ENCODE results near the gene BASP1. TPM values are rescaled to one million over a fixed set of nuclear protein-coding genes. Genes with fewer than 3 reads are reported as not detected.

Gene BASP1
- total RNA-seq, 3 donors from 2014 or later: 19.9 to 50.1 (median 34.9) TPM

DNA sequence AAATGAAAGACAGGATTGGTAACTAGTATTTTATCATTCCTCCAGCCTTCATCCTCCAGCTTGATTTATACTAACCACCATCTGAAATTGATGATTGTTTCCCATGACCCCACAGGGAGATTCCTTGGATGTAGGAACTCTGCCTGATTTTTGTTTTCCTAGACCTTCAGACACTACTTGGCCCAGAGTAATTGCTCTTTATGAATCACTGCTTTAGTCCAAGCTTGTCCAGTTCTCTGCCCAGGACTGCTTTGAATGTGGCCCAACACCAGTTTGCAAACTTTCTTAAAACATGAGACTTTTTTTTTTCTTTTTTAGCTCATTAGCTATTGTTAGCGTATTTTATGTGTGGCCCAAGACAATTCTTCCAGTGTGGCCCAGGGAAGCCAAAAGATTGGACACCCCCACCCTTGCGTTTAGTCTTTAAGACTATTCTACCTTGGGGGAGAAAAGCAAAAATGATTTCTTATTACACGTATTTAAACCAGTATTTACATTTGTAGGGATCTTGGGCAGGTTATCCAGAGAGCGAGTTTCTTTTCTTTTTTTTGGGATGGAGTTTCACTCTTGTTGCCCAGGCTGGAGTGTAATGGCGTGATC is 18.4 kb downstream of the BASP1 start:
- no peak overlapping the region for H3K27ac ChIP-seq
- intact Hi-C loops (cut with DNase I; ENCODE audit: low total_unique reads): no loop called here
- no peaks in the 10 kb centered on the region for H3K9me3 ChIP-seq
- DNase-seq (ENCODE audit: low spot score in 2 of 2): no peak
- no peaks in the 10 kb centered on the region for H3K27me3 ChIP-seq
- no peaks in the 10 kb centered on the region for H3K36me3 ChIP-seq
- H3K4me3 ChIP-seq: no peak overlapping the region
- no peaks in the 10 kb centered on the region for H3K4me1 ChIP-seq
- TF ChIP-seq CTCF (IDR thresholded peaks at IDR 0.05) (no peak), POLR2A (IDR thresholded peaks at IDR 0.05) (no peak), POLR2AphosphoS5 (IDR thresholded peaks at IDR 0.05) (no peak)

DNA sequence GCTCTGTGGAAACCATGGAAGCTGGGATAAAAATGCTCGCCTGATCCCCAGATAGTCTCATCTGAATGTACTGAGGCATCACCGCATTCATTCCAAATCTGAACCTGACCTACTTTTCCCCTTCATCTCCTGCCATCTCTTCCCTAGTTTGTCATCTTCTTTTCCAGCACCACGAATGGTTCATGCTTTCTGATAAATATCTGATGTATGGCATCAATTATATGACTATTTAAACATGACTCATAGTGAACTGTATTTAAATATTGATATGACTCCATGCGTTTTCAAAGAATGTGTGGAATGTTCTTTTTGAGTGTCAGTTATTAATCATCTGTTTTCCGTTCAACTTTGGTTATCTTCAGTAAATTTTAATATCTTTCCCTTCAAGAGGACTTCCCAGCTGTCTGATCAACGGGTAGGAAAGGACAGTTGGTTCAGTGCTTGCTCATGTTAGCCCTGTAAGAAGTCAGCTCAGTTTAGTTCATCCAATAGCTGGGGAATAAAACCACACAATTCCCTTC is 21.1 kb downstream of the BASP1 start:
- Histone ChIP-seq H3K4me3 (no peak overlapping the region), H3K36me3 (no peaks in the 10 kb centered on the region), H3K27me3 (no peaks in the 10 kb centered on the region), H3K9me3 (no peaks in the 10 kb centered on the region), H3K4me1 (no peaks in the 10 kb centered on the region), H3K27ac (no peak overlapping the region)
- no peak for DNase-seq (ENCODE audit: low spot score in 2 of 2)
- TF ChIP-seq POLR2A (IDR thresholded peaks at IDR 0.05) (no peak), CTCF (IDR thresholded peaks at IDR 0.05) (no peak), POLR2AphosphoS5 (IDR thresholded peaks at IDR 0.05) (no peak)
- intact Hi-C loops (cut with DNase I; ENCODE audit: low total_unique reads): no loop called here

- H3K27me3 ChIP-seq: no peaks in the 10 kb centered on the region
- H3K4me3 ChIP-seq: no peak overlapping the region
- TF ChIP-seq POLR2AphosphoS5 (IDR thresholded peaks at IDR 0.05): no peak
- H3K27ac ChIP-seq: no peak overlapping the region
- H3K36me3 ChIP-seq: no peaks in the 10 kb centered on the region
- H3K4me1 ChIP-seq: no peaks in the 10 kb centered on the region
- H3K9me3 ChIP-seq: no peaks in the 10 kb centered on the region
- no peak for DNase-seq (ENCODE audit: low spot score in 2 of 2)
- intact Hi-C loops (cut with DNase I; ENCODE audit: low total_unique reads): loop anchor here (5.0 kb wide), 1 partner anchor 728 kb away; no protein-coding TSS in a partner anchor
Observed at GRCh38 chr5:17239953-17240352, 22.5 kb downstream of the BASP1 start.

DNA sequence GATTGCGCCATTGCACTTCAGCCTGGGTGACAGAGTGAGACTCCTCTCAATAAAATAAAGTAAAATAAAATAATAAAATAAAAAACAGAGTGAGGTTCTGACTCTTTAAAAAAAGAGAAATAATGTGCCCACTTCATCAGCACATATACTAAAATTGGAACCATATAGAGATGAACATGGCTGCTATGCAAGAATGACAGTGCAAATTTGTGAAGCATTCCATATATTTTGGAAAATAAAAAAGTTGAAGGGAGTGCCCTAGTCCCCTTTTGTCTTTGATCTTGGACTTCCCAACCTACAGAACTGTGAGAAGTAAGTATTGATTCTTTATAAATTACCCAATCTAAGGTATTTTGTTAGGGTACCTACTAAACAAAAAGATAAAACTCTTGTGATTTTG is 23.1 kb downstream of the BASP1 start:
- Histone ChIP-seq H3K9me3 (no peaks in the 10 kb centered on the region), H3K4me3 (no peak overlapping the region), H3K27ac (no peak overlapping the region), H3K4me1 (no peaks in the 10 kb centered on the region), H3K27me3 (no peaks in the 10 kb centered on the region), H3K36me3 (no peaks in the 10 kb centered on the region)
- intact Hi-C loops (cut with DNase I; ENCODE audit: low total_unique reads): loop anchor here (5.0 kb wide), 1 partner anchor 728 kb away; no protein-coding TSS in a partner anchor
- DNase-seq (ENCODE audit: low spot score in 2 of 2): no peak
- TF ChIP-seq CTCF (IDR thresholded peaks at IDR 0.05) (no peak), POLR2AphosphoS5 (IDR thresholded peaks at IDR 0.05) (no peak), POLR2A (IDR thresholded peaks at IDR 0.05) (no peak)

- intact Hi-C loops (cut with DNase I; ENCODE audit: low total_unique reads): loop anchor here (5.0 kb wide), 1 partner anchor 729 kb away; no protein-coding TSS in a partner anchor
- no peak for TF ChIP-seq CTCF (IDR thresholded peaks at IDR 0.05)
- no peak for TF ChIP-seq POLR2AphosphoS5 (IDR thresholded peaks at IDR 0.05)
- no peak for TF ChIP-seq POLR2A (IDR thresholded peaks at IDR 0.05)
- no peaks in the 10 kb centered on the region for H3K27me3 ChIP-seq
- no peaks in the 10 kb centered on the region for H3K9me3 ChIP-seq
- H3K4me3 ChIP-seq: no peak overlapping the region
- DNase-seq (ENCODE audit: low spot score in 2 of 2): no peak
- H3K27ac ChIP-seq: no peak overlapping the region
- H3K36me3 ChIP-seq: no peaks in the 10 kb centered on the region
- no peaks in the 10 kb centered on the region for H3K4me1 ChIP-seq
Observed at GRCh38 chr5:17241635-17242034, 24.2 kb downstream of the BASP1 start.
